ES-I3 (cell line): ENCODE results near the gene BDH2.

Experiments used
- H3K36me3 ChIP-seq: 2 replicates; pipeline ENCODE4 v1.6.1; 2013; ENCODE audit warnings: mild to moderate bottlenecking, low read length, control low read depth, moderate library complexity; ENCODE audit not compliant: insufficient read depth
- H3K4me1 ChIP-seq: 2 replicates; pipeline ENCODE4 v1.6.1; 2013; ENCODE audit warnings: mild to moderate bottlenecking, control low read depth, low read length; ENCODE audit not compliant: insufficient read depth
- H3K9ac ChIP-seq: 2 replicates; pipeline ENCODE4 v1.6.1; 2013; ENCODE audit warnings: low read depth, mild to moderate bottlenecking, low read length, moderate library complexity
- H3K9me3 ChIP-seq: 2 replicates; pipeline ENCODE4 v1.6.1; 2013; ENCODE audit warnings: mild to moderate bottlenecking, low read length, moderate library complexity; ENCODE audit not compliant: control insufficient read depth, insufficient read depth

Gene BDH2

GRCh38 chr4:103099691-103100392, at the start of gene BDH2:
Gene BDH2 (minus strand): TSS chr4:103099834. CDS start chr4:103096254, 3,580 bp downstream.
- H3K36me3 ChIP-seq = no peaks in the 10 kb centered on the region
- H3K4me1 ChIP-seq = peaks cover 5% of the 10 kb centered on the region; the same call in 1 of the 2 replicates
- peak within 1 kb of the TSS; percentile 55 for H3K9ac ChIP-seq
- no peaks in the 10 kb centered on the region for H3K9me3 ChIP-seq

- H3K9me3 ChIP-seq = no peaks in the 10 kb centered on the region
Measured at GRCh38 chr4:103144926-103145325, 45.3 kb upstream of the BDH2 start.

GRCh38 chr4:103137446-103137827, 37.8 kb upstream of the BDH2 start:
- Histone ChIP-seq H3K9me3 (no peaks in the 10 kb centered on the region), H3K36me3 (peaks cover 4% of the 10 kb centered on the region), H3K9ac (no peak overlapping the region), H3K4me1 (no peaks in the 10 kb centered on the region)

More at GRCh38 chr4:103144926-103145325, 45.3 kb upstream of the BDH2 start:
- Histone ChIP-seq H3K4me1 (no peaks in the 10 kb centered on the region), H3K9ac (no peak overlapping the region), H3K36me3 (peaks cover 10% of the 10 kb centered on the region; the same call in 1 of the 2 replicates)

- no peaks in the 10 kb centered on the region for H3K4me1 ChIP-seq
- no peak overlapping the region for H3K9ac ChIP-seq
- peaks cover 4% of the 10 kb centered on the region for H3K36me3 ChIP-seq
- H3K9me3 ChIP-seq = no peaks in the 10 kb centered on the region
Measured at GRCh38 chr4:103136671-103137445, 37.2 kb upstream of the BDH2 start.

- no peaks in the 10 kb centered on the region for H3K4me1 ChIP-seq
- H3K9me3 ChIP-seq = no peaks in the 10 kb centered on the region
- no peak overlapping the region for H3K9ac ChIP-seq
Measured at GRCh38 chr4:103129174-103129573, 29.5 kb upstream of the BDH2 start.

GRCh38 chr4:103126126-103126525, 26.5 kb upstream of the BDH2 start:
- Histone ChIP-seq H3K9ac (no peak overlapping the region), H3K9me3 (no peaks in the 10 kb centered on the region), H3K4me1 (no peaks in the 10 kb centered on the region), H3K36me3 (0 out of 2 replicates have a peak, but pooled peaks cover 3% of the 10 kb centered on the region)

More at GRCh38 chr4:103129174-103129573, 29.5 kb upstream of the BDH2 start:
- H3K36me3 ChIP-seq = no peaks in the 10 kb centered on the region

GRCh38 chr4:103123114-103123513, 23.5 kb upstream of the BDH2 start:
- H3K4me1 ChIP-seq = no peaks in the 10 kb centered on the region
- H3K9me3 ChIP-seq = no peaks in the 10 kb centered on the region
- 0 out of 2 replicates have a peak, but pooled peaks cover 3% of the 10 kb centered on the region for H3K36me3 ChIP-seq
- H3K9ac ChIP-seq = no peak overlapping the region

GRCh38 chr4:103118166-103118565, 18.5 kb upstream of the BDH2 start:
- no peaks in the 10 kb centered on the region for H3K4me1 ChIP-seq
- H3K9ac ChIP-seq = no peak overlapping the region
- 0 out of 2 replicates have a peak, but pooled peaks cover 3% of the 10 kb centered on the region for H3K36me3 ChIP-seq
- H3K9me3 ChIP-seq = no peaks in the 10 kb centered on the region

- Histone ChIP-seq H3K9me3 (no peaks in the 10 kb centered on the region), H3K36me3 (peaks cover 6% of the 10 kb centered on the region), H3K4me1 (no peaks in the 10 kb centered on the region), H3K9ac (no peak overlapping the region)
Measured at GRCh38 chr4:103111598-103111997, 12.0 kb upstream of the BDH2 start.

- Histone ChIP-seq H3K36me3 (peaks cover 9% of the 10 kb centered on the region), H3K4me1 (no peaks in the 10 kb centered on the region), H3K9me3 (no peaks in the 10 kb centered on the region), H3K9ac (no peak overlapping the region)
Measured at GRCh38 chr4:103108542-103108941, 8.9 kb upstream of the BDH2 start.

- Histone ChIP-seq H3K4me1 (no peaks in the 10 kb centered on the region), H3K36me3 (peaks cover 9% of the 10 kb centered on the region), H3K9ac (no peak overlapping the region), H3K9me3 (no peaks in the 10 kb centered on the region)
Measured at GRCh38 chr4:103105558-103106356, 6.1 kb upstream of the BDH2 start.

GRCh38 chr4:103104886-103105285, 5.3 kb upstream of the BDH2 start:
- Histone ChIP-seq H3K36me3 (peaks cover 9% of the 10 kb centered on the region), H3K9ac (no peak overlapping the region), H3K4me1 (no peaks in the 10 kb centered on the region)

GRCh38 chr4:103100691-103101090, 1.1 kb upstream of the BDH2 start:
- Histone ChIP-seq H3K36me3 (no peaks in the 10 kb centered on the region), H3K9me3 (no peaks in the 10 kb centered on the region), H3K4me1 (peaks cover 5% of the 10 kb centered on the region; the same call in 1 of the 2 replicates), H3K9ac (no peak overlapping the region)

More at GRCh38 chr4:103104886-103105285, 5.3 kb upstream of the BDH2 start:
- H3K9me3 ChIP-seq = no peaks in the 10 kb centered on the region

- H3K36me3 ChIP-seq = no peaks in the 10 kb centered on the region
- peaks cover 5% of the 10 kb centered on the region; the same call in 1 of the 2 replicates for H3K4me1 ChIP-seq
- H3K9me3 ChIP-seq = no peaks in the 10 kb centered on the region
- peak overlapping the region; percentile 55 for H3K9ac ChIP-seq
Measured at GRCh38 chr4:103098756-103099440, 736 bp downstream of the BDH2 start.
